Activated CD4-positive, alpha-beta memory T cell treated with anti-CD3 and anti-CD28 coated beads, Interleukin-2, amount 10 ng/mL, durations not matched to agents 7 days and 5 days (primary cell): ENCODE results near the gene DNAJA3. TPM values are rescaled to one million over a fixed set of nuclear protein-coding genes. Genes with fewer than 3 reads are reported as not detected.

ENCODE experiments used
- CTCF ChIA-PET: fragments of 350-600 bp; sonication (Branson Sonifier 250); formaldehyde crosslinking; loops from one replicate; lab custom pipeline; 2021; ENCODE audit warnings: antibody characterized with exemption, inconsistent platforms; lab: Charles Lee
- POLR2A ChIA-PET: fragments of 350-600 bp; sonication (Branson Sonifier 250); formaldehyde crosslinking; loops from one replicate; lab custom pipeline; 2021; ENCODE audit warnings: antibody characterized with exemption; lab: Charles Lee
- DNase-seq: peaks from one replicate; pipeline ENCODE4 v3.0.0-alpha.2; 2020
- H3K27ac Mint-ChIP-seq: one replicate; pipeline ENCODE4 v1.8.0; 2021; ENCODE audit warnings: mild to moderate bottlenecking, mixed read lengths
- H3K27me3 Mint-ChIP-seq: one replicate; pipeline ENCODE4 v1.8.0; 2021; ENCODE audit warnings: mixed read lengths
- H3K36me3 Mint-ChIP-seq: one replicate; pipeline ENCODE4 v1.8.0; 2021; ENCODE audit warnings: low read depth, mixed read lengths
- H3K4me1 Mint-ChIP-seq: one replicate; pipeline ENCODE4 v1.8.0; 2021; ENCODE audit warnings: mixed read lengths
- H3K4me3 Mint-ChIP-seq: one replicate; pipeline ENCODE4 v1.8.0; 2021; ENCODE audit warnings: mild to moderate bottlenecking, mixed read lengths
- H3K9me3 Mint-ChIP-seq: one replicate; pipeline ENCODE4 v1.8.0; 2021; ENCODE audit warnings: mixed read lengths
- total RNA-seq, 2 experiments: library from RNA; stranded (reverse); gene quantifications; one replicate each; pipeline ENCODE4 v1.2.3, GENCODE V29; 2021

DNAJA3 gene
- total RNA-seq, 2 experiments from 2014 or later, result 39.5 to 41.1 TPM

DNA sequence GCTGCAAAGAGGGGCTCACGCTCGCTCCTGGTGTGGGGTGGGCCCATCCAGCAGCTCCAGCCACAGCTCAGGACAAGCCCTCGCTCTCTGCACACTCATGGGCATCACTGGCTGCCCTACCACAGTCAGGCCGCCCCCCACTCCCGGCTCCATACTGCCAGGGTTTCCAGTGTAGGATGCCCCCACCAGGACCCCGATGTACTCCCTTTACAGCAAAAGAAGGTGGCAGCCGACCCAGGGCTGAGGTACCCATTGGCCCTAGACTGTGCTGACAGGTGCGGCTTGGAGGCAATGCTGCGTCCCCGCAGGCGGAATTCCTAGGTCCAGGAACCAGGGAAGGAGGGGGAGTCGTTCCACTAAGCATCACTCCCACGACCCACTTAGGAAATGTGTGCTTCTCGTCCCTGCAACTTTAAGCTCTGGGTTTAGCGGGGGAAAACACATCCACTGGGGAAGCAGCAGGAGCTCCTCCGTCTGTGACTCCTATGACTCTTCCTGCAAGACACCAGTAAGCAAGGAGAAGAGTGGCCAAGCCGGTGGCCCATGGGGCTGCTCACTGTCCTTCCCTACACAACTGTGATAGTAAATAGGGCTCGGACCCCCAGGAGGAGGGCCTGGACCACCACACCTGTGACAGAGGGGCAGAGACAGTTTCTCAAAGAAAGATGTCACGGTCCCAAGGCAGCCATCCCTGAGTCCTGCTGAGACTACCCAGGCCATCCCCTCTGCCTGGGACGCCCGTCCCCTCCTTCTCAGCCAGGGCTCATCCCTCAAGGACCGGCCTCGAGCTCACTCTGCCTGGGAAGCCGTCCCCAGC lies 22.3 kb upstream of the DNAJA3 start:
- Mint-ChIP-seq H3K27me3 (no peaks in the 10 kb centered on the region), H3K4me3 (no peak overlapping the region), H3K27ac (no peak overlapping the region), H3K36me3 (peaks cover 63% of the 10 kb centered on the region), H3K9me3 (no peaks in the 10 kb centered on the region), H3K4me1 (peaks cover 12% of the 10 kb centered on the region)
- DNase-seq, result no peak
- POLR2A ChIA-PET, result interaction anchor here (0.6 to 5.0 kb wide), 9 partner anchors 10 to 131 kb away, joined by 3 to 30 read pairs (median 5); partner anchors contain the start of genes CORO7 and TFAP4
- CTCF ChIA-PET, result interaction anchor here (0.7 to 4.7 kb wide), 22 partner anchors 8 to 146 kb away, joined by 3 to 52 read pairs (median 4); partner anchors contain the start of gene PAM16

DNA sequence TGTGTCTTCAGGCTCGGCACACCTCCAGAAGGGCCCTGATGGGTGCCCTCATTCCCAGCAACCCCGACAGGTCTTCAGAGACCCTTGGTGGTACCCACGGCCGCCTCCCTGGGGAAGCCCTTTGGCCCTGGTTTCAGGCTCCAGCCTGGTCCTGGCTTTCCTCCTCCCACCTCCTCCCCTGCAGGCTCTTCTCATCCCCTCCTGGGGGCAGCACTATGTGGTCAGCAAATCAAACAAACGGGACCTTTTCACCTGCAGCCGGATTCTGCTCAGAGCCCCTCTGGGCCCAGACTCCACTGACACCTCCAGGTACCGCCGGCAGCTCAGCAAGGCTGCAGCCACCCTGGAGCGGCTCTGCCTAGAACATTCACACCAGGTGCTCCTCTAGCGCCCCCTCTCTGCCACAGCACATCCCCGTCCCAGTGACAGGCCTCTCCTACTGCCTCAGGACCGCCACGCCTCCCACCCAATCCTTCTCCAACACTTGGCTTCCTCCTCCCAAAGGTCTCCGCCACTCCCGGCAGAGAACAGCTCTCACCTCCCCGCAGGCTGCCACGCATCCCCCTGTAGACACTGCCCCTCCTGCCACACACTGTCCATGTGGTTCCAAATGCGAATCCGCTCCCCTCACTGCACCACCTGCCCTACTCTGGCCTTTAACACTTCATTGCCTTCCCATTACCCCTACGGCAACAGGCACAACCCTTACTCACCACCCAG lies 21.3 kb upstream of the DNAJA3 start:
- H3K4me3 Mint-ChIP-seq, result no peak overlapping the region
- no peaks in the 10 kb centered on the region for H3K9me3 Mint-ChIP-seq
- ChIA-PET CTCF (interaction anchor here (1.0 to 4.7 kb wide), 11 partner anchors 9 to 145 kb away, joined by 3 to 52 read pairs (median 4); partner anchors contain the start of gene PAM16), POLR2A (interaction anchor here (0.9 to 5.0 kb wide), 4 partner anchors 9 to 132 kb away, joined by 3 to 30 read pairs (median 13); partner anchors contain the start of genes CORO7 and TFAP4)
- peak; percentile 48 for DNase-seq
- H3K4me1 Mint-ChIP-seq, result peaks cover 18% of the 10 kb centered on the region
- no peaks in the 10 kb centered on the region for H3K27me3 Mint-ChIP-seq
- H3K36me3 Mint-ChIP-seq, result peaks cover 65% of the 10 kb centered on the region
- H3K27ac Mint-ChIP-seq, result peak overlapping the region; percentile 7

DNA sequence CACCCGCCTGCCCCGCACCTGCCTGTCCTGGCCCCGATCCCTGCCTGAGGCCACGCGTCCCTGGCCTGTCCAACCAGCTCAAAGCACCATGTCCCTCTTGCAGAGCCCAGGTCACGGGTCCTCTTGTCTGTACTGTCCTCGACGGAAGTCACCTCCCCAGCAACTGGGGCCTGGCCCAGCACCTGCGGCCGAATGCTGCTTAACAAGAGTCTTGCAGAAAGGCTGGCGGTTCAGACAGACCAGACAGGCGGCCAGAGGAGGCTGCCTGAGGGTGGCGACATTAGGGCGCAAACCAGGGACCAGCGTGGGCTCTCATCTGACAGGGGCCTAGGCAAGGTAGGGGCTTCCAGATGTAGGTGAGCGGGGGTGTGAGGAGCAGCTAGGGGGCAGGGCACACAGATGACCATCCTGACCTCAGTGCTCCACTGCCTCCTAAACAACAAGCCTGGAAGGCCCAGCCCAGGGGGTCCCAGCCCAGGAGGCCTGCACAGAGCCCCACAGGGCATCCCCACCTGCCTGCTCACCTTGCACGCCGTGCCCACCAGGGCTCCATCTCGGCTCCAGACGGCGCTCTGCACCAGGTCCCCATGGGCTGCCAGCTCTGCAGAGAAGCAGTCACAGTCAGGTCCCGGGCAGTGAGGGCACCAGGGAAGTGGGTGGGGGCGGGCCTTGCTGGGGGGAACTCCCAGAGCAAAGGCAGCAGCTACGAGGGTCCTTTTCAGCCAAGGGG lies 20.5 kb upstream of the DNAJA3 start:
- Mint-ChIP-seq H3K9me3 (no peaks in the 10 kb centered on the region), H3K4me1 (peaks cover 19% of the 10 kb centered on the region), H3K36me3 (peaks cover 62% of the 10 kb centered on the region), H3K27ac (no peak overlapping the region), H3K27me3 (no peaks in the 10 kb centered on the region), H3K4me3 (no peak overlapping the region)
- no peak for DNase-seq
- ChIA-PET CTCF (interaction anchor here (0.6 to 4.7 kb wide), 7 partner anchors 8 to 157 kb away, joined by 3 to 52 read pairs (median 3); no protein-coding TSS in a partner anchor), POLR2A (interaction anchor here (1.1 to 5.0 kb wide), 4 partner anchors 8 to 54 kb away, joined by 3 to 30 read pairs (median 12); partner anchors contain the start of gene CORO7)

DNA sequence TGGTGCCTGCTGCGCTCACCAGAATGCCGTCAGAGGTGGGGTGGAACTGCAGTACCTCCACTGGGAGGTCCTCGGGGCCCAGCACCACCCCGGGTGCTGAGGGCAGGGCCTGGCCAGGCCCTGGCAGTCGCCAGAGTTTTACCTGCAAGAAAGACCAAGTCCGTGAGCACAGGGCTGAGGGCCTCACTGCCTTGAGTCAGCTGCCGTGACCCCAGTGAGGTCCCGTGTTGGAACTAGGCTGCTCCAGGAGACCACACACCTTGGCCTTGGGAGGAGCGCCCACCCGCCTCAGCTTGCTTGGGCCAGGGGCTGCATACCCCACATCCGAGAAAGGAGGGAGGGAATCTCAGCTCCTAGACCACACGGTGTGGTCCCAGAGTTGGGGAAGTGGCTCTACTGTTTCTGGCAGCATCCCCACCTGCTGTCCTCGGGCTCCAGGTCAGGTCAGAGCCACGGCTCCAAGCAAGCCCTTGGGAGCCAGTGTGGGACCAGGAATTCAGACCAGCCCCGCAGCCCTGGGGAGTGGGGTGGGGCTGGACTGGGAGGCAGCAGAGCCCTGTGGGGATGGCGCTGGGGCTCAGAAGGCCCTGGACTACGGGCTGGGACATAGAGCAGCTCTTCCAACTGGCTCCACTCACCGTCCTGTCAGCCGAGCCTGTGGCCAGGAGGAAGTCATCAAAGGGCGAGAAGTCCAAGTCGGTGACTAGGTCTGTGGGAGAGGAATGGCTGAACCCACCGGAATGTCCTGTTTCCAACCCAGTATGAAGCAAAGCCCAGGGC lies 17.9 kb upstream of the DNAJA3 start:
- Mint-ChIP-seq H3K4me3 (no peak overlapping the region), H3K36me3 (peaks cover 71% of the 10 kb centered on the region), H3K27ac (no peak overlapping the region), H3K27me3 (no peaks in the 10 kb centered on the region), H3K4me1 (peaks cover 39% of the 10 kb centered on the region), H3K9me3 (no peaks in the 10 kb centered on the region)
- no peak for DNase-seq
- ChIA-PET CTCF (no interaction called here), POLR2A (interaction anchor here (0.9 kb wide), 2 partner anchors 9 to 58 kb away, joined by 4 to 5 read pairs; partner anchors contain the start of gene CORO7)

DNA sequence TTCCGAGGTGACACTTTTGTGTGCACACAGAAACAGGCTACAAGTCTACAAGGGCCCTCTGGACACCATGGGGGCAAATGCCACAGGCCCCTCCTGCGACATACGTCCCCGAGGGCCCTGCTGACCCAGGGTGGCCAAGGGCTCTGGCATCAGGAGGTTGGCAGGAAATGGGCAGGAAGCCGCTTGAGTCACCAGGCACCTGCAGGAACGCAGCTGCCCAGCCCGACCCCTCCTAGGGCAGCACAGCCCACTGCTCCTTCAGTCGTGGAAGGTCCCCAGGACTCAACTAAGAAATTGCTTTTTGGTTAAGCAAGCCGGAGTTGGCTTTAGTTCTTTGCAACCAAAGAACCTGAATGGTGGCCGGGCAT lies 17.4 kb upstream of the DNAJA3 start:
- H3K27ac Mint-ChIP-seq, result no peak overlapping the region
- peaks cover 45% of the 10 kb centered on the region for H3K4me1 Mint-ChIP-seq
- H3K4me3 Mint-ChIP-seq, result no peak overlapping the region
- POLR2A ChIA-PET, result interaction anchor here (0.9 kb wide), 1 partner anchor 9 kb away, joined by 5 read pairs; the partner anchor contains the start of gene CORO7
- H3K9me3 Mint-ChIP-seq, result no peaks in the 10 kb centered on the region
- H3K27me3 Mint-ChIP-seq, result no peaks in the 10 kb centered on the region
- H3K36me3 Mint-ChIP-seq, result peaks cover 74% of the 10 kb centered on the region
- CTCF ChIA-PET, result no interaction called here
- DNase-seq, result no peak

DNA sequence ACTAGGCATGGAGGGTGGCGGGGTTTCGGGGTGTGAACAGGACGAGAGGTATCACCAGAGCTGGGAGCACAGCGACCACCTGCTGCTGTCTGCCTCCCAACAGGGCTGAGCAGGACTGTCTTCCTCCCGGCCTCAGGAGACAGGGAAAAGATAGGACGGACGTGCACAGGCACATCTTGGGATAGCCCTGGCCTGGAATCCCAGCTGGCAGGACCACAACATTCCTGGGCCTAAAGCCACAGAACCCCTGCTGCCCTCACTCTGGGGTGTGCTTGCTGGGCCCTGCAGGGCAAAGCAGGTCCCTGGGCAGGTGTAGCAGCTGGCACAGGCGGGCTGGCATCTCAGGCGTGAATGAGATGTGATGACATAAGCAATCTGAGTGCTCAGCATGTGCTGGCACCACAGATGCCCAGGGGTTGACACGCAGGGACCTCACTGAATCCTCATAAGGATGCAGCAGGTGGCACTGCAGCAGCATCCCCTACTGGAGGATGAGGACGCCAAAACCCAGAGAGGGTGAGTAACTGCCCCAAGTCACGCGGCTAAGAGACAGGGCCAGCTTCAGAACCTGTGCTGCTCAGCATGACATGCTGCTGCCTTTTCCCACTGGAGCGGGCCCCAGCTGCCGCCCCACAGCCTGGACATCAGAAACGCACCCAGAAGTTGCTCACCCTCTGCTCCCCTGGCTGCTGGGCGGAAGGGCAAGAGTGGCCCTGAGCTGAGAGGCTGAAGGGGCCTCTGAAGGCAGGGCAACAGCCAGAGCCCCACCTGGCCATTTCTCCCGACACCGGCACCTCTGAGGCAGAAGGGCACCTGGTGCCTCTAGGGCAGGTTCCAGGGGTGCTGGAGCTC lies 16.4 kb upstream of the DNAJA3 start:
- DNase-seq, result no peak
- Mint-ChIP-seq H3K36me3 (peaks cover 77% of the 10 kb centered on the region), H3K4me1 (peaks cover 51% of the 10 kb centered on the region), H3K4me3 (no peak overlapping the region), H3K27me3 (no peaks in the 10 kb centered on the region), H3K27ac (peak overlapping the region; percentile 35), H3K9me3 (no peaks in the 10 kb centered on the region)
- ChIA-PET CTCF (interaction anchor here (1.2 to 2.3 kb wide), 2 partner anchors 9 to 545 kb away, joined by 3 to 9 read pairs; no protein-coding TSS in a partner anchor), POLR2A (interaction anchor here (0.9 to 2.2 kb wide), 4 partner anchors 16 to 58 kb away, joined by 3 to 6 read pairs (median 3); no protein-coding TSS in a partner anchor)

DNA sequence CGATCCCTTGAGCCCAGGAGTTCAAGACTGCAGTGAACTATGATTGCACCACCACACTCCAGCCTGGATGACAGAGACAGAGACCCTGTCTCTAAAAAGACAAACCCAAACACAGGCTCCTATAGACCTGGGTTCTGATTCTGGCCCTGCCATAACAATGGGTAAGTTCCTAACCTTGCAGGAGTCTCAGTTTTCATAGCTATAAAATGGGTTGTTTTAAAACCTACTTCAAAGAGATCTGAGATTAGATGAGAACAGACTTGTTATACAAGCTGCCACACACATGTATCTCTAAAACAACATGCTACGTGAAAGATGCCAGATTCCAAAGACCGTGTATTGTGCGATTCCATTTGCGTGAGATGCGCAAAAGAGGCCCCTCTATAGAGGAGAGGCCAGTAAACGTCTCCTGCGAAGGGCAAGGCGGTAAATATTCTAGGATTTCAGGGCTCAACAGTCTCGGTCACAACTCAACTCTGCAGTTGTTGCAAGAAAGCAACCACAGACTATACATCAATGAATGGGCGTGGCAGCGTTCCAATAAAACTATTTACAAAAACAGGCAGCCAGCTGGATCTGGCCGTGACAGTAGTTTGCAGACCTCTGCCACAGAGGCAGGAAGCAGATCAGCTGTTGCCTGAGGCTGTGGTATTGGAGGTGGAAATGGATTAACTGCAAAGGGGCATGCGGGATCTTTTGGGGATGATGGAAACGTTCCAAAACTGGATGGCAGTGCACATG lies 15.2 kb upstream of the DNAJA3 start:
- Mint-ChIP-seq H3K4me1 (peaks cover 59% of the 10 kb centered on the region), H3K4me3 (no peak overlapping the region), H3K27me3 (no peaks in the 10 kb centered on the region), H3K27ac (peak overlapping the region; percentile 44), H3K36me3 (peaks cover 79% of the 10 kb centered on the region), H3K9me3 (no peaks in the 10 kb centered on the region)
- ChIA-PET CTCF (interaction anchor here (0.7 to 6.1 kb wide), 4 partner anchors 7 to 543 kb away, joined by 3 to 52 read pairs (median 6); no protein-coding TSS in a partner anchor), POLR2A (interaction anchor here (0.8 to 2.2 kb wide), 4 partner anchors 10 to 59 kb away, joined by 3 to 6 read pairs (median 3); no protein-coding TSS in a partner anchor)
- DNase-seq, result no peak

DNA sequence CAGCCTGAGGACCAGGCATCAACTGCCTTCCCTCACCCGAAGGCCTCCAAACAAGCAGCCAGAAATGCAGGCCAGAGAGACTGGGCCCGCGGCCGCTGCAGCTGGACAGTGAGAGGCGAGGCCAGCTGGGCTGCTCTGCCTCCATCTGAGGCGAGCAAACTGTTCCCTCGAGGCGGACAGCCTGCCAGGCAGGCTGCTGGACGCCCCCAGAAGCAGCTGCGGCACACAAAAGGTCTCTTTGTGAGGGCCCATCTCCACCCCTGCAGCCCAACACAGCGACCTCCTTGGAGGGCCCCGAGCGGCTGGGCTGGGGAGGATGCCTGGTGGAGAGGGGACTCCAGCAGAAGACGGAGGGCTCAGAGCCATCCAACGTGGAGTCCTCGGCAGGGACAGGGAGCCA lies 14.0 kb upstream of the DNAJA3 start:
- H3K4me3 Mint-ChIP-seq, result no peak overlapping the region
- CTCF ChIA-PET, result interaction anchor here (2.3 to 6.1 kb wide), 2 partner anchors 8 to 12 kb away, joined by 9 to 52 read pairs; no protein-coding TSS in a partner anchor
- peaks cover 73% of the 10 kb centered on the region for H3K36me3 Mint-ChIP-seq
- H3K27ac Mint-ChIP-seq, result no peak overlapping the region
- H3K9me3 Mint-ChIP-seq, result no peaks in the 10 kb centered on the region
- H3K4me1 Mint-ChIP-seq, result peaks cover 58% of the 10 kb centered on the region
- DNase-seq, result no peak
- no peaks in the 10 kb centered on the region for H3K27me3 Mint-ChIP-seq
- POLR2A ChIA-PET, result no interaction called here

DNA sequence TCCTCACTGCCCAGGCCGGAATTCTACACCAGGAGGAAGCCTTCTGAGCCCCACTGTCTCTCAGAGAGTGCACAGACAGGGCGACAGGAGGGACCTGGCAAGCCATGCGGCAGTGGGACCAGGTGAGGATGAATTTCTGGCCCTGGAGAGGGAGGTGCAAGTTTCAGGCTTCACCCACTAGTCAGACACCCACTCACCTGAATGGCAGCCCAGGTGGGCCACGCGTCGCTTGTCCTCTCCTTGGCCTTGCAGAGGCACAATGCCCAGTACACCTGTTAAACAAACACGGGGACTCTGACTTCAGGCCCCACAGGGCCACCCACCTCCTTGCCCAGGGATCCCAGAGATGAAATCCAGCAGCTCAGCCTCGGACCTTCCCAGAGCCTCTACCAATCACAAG lies 13.5 kb upstream of the DNAJA3 start:
- CTCF ChIA-PET, result interaction anchor here (1.0 to 6.1 kb wide), 2 partner anchors 8 to 137 kb away, joined by 3 to 52 read pairs; no protein-coding TSS in a partner anchor
- Mint-ChIP-seq H3K27ac (peak overlapping the region; percentile 55), H3K27me3 (no peaks in the 10 kb centered on the region), H3K9me3 (no peaks in the 10 kb centered on the region), H3K4me3 (no peak overlapping the region), H3K36me3 (peaks cover 70% of the 10 kb centered on the region), H3K4me1 (peaks cover 61% of the 10 kb centered on the region)
- POLR2A ChIA-PET, result interaction anchor here (1.9 to 7.3 kb wide), 4 partner anchors 9 to 63 kb away, joined by 5 to 85 read pairs (median 33); partner anchors contain the start of genes DNAJA3, HMOX2 and NMRAL1
- no peak for DNase-seq

DNA sequence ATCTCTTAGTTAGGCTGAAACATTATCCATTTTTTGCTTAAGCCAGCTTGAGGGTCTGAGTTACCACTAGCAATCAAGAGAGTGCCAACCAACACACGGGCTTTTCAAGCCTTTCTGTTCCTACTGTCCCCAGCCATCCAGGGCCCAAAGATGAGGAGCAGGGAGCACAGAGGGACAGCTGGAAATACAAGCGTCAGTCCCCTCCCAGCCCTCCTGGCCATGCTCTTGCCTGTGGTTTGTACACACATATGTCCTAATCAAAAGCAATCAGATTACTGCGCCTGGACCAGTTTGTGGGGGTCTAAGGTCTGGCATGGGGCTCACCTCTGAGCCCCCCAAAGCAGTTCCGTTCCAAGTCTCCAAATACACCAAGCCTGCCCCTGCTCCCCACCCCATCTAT lies 12.8 kb upstream of the DNAJA3 start:
- peaks cover 65% of the 10 kb centered on the region for H3K36me3 Mint-ChIP-seq

More for the DNA sequence above, 12.8 kb upstream of the DNAJA3 start:
- ChIA-PET POLR2A (interaction anchor here (0.8 to 7.3 kb wide), 6 partner anchors 10 to 62 kb away, joined by 3 to 85 read pairs (median 12); partner anchors contain the start of genes DNAJA3, HMOX2 and NMRAL1), CTCF (interaction anchor here (0.6 to 6.1 kb wide), 3 partner anchors 9 to 136 kb away, joined by 3 to 52 read pairs (median 4); no protein-coding TSS in a partner anchor)
- Mint-ChIP-seq H3K9me3 (no peaks in the 10 kb centered on the region), H3K4me3 (no peak overlapping the region), H3K4me1 (peaks cover 65% of the 10 kb centered on the region), H3K27me3 (no peaks in the 10 kb centered on the region), H3K27ac (peak overlapping the region; percentile 49)
- no peak for DNase-seq
